Activated gamma-delta T cell treated with Interleukin-2 at 50 U/mL for 16 hours (primary cell): ENCODE measurements around the gene AGAP6.
"Not testable (repeated sequence)": the region's sequence is repeated elsewhere in the genome, so short reads cannot be mapped to it uniquely, and the experiment has no call there.

Experiments
- DNase-seq: peaks from one replicate; pipeline ENCODE4 v3.0.0-alpha.2; 2020

The AGAP6 gene

DNA sequence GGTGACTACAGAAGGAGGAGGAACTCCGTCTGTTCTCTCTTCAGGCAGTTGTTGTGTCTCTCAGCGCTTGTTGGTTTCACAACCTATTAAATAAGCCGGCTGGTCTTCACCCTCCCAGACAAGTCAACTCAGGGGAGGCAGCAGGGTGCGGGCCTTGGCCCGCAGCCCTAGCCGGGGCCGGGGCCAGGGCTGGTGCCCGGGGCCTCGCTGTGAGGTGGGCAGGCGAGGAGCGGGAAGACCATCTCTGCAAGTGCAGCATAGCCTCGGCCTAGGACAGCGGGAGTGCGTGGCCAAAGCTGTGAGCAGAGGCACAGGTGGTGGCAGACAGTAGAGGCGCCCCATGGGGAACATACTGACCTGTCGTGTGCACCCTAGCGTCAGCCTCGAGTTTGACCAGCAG, at the start of gene AGAP6:
TSS of gene AGAP6 (plus strand) at position 31 of the 400 bp plus-strand sequence. CDS start at position 341, 310 bp downstream.
- not testable (repeated sequence) for DNase-seq

DNA sequence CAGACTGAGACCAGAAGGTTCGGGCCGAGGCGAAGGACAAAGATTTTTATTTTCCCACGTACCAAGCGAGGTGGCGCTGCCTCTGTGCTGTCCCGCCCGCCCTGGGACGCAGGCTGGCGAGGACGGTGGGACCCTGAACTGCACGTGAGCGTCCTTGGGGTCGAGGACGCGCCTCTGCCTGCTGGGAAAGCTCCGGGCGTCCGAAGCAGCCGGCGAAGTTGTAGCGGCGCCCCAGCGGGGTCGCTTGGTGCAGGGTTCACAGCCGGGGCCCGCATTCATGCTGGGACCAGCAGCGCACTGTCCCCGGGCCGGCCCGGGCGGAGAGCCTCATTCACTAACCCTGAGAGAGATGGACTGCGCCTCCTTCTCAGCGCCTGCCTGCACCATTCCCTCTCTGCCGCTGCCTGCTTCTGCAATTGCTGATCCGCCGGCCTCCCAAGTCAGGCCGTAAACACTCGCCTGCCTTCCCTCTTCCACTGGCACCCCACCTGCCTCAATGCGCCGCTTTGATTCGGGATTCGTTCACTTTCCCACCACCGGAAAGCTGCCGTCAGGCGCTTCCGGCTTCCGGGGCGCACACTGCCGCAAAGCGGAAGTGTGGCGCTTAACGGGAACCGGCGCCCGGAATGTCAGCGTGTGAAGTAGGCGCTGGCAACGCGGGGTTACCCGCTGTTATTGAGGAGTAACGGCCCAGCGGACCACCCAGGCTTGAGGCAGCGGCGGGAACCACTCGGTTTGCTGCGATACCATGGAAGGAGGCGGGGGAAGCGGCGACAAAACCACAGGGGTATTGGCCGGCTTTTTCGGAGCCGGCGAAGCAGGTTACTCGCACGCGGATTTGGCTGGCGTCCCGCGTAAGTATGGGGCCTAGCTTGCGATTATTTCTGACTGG, 46.5 kb upstream of the AGAP6 start, which contains the start of the genes PARG and TIMM23B:
TSS of gene PARG (minus strand) at position 581 of the 892 bp plus-strand sequence. CDS start at position 279, 302 bp downstream.
TSS of gene TIMM23B (plus strand) at position 607 of the 892 bp plus-strand sequence. CDS start at position 749, 142 bp downstream.
- peak; percentile 69 for DNase-seq

DNA sequence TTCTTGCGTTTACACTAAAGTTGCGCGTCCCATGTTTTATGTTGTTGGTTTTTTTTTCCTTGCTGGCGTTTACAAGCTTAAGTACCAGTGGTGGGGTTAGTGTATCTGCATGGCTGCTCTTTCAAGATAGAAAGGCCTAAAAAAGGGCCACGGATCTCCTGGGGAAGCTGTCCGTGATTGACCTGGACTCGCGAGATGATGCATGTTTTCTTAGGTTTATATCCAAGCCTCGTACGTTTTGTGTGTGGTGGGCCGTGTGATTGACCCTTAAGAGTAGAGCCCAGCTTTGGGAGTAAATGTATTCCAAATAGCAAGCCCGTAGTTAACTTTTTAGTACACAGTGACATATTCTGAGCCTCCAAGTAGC, 45.9 kb upstream of the AGAP6 start:
- DNase-seq = not testable (repeated sequence)

DNA sequence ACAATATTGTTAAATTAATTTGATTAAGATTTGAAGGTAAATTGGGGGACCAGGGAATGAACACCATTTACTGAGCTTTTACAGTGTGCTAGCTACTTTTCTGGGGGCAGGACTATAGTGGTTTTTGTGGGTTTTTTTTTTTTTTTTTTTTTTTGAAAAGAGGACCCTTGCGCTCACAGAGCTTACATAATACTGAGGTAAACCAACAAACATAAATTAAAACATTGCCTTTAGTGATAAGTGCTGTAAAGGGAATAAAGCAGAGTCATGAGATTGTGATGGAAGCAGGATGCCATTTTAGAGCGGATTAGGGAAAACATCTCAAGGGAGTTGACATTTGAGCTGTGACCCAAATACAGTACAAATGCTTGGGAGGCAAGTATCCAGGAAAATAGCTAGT, 44.6 kb upstream of the AGAP6 start:
- DNase-seq = not testable (repeated sequence)

DNA sequence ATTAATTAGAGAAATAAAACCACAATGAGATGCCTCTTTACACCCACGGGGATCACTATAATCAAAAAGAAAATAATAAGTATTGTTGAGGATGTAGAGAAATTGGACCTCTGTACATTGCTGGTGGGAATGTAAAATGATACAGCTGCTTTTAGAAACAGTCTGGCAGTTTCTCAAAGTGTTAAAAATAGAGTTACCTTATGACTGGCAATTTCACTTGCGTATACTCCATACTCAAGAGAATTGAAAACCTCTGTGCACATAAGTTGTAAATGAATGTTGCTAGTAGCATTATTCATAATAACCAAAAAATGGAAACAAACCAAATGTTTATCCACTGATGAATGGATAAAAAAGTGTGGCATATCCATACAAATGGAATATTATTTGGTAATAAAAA, 40.1 kb upstream of the AGAP6 start:
- DNase-seq = not testable (repeated sequence)

DNA sequence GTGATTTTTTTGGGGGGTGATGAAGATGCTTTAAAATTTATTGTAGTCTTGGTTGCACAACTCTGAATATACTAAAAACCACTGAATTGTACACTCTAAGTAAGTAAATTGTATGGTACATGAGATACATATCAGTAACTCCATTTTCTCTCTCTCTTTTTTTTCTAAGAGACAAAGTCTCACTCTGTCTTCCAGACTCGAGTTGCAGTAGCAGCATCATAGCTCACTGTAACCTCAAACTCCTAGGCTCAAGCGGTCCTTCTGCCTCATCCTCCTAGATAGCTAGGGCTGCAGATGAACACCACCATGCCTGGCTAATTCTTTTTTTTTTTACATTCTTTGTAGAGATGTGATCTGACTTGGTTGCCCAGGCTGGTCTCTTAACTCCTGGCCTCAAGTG, 39.5 kb upstream of the AGAP6 start:
- not testable (repeated sequence) for DNase-seq

DNA sequence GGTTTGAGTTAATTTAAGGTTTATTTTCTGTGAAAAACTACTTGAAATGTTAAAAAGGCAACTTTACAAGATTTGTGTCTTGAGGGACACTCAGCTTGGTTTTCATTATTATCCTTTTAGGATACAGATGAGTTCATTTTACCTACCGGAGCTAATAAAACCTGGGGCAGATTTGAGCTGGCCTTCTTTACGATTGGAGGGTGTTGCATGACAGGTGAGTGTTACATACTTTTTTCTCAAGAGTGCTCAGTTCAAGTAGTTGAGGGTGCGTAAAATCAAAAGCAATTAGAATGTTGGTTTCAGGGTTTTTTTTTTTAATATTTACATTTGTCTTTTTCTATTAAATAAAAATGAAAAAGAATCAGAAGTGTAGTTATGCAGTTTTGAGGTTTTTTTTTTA, 36.2 kb upstream of the AGAP6 start:
- DNase-seq = not testable (repeated sequence)

DNA sequence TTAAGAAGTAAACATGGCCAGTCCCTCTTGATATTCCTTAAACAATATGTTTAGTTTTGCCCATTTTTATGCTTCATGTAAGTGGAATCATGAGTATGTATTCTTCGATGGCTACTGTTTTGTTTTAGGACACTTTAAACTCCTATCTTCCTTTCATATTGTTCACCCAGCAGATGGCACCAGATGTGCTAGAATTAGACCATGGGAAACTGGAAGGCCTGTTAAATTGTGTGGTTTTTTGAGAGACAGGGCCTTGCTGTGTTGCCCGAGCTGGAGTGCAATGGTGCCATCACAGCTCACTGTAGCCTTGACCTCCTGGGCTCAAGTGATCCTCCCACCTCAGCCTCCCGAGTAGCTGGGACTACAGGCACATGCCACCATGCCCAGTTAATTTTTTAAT, 35.1 kb upstream of the AGAP6 start:
- DNase-seq = not testable (repeated sequence)

DNA sequence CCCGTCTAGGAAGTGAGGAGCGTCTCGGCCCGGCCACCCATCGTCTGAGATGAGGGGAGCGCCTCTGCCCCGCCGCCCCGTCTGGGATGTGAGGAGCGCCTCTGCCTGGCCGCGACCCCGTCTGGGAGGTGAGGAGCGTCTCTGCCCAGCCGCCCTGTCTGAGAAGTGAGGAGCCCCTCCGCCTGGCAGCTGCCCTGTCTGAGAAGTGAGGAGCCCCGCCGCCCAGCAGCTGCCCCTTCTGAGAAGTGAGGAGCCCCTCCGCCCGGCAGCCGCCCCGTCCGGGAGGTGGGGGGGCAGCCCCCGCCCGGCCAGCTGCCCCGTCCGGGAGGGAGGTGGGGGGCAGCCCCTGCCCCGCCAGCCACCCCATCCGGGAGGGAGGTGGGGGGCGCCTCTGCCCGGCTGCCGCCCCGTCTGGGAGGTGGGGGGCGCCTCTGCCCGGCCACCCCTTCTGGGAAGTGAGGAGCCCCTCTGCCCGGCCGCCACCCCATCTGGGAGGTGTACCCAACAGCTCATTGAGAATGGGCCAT, 17.8 kb upstream of the AGAP6 start:
- DNase-seq = not testable (repeated sequence)

DNA sequence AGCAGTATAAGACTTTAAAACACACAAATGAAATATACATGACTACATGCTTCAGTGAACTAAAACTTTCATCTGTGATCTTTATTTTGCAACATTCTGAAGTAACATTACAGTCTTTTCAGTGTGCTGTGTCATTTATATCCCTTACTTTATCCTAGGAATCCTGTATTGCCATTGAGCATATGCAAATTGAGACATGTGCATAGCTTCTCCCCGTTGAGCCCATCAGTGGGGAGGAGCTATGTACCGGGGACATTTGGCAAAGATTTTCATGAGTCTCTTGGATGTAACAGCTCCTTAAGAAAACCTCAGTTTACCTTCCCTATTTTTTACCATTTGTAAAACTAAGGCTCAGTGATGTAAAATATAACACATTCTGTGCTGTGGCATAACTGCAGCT, 16.7 kb upstream of the AGAP6 start:
- DNase-seq = not testable (repeated sequence)

DNA sequence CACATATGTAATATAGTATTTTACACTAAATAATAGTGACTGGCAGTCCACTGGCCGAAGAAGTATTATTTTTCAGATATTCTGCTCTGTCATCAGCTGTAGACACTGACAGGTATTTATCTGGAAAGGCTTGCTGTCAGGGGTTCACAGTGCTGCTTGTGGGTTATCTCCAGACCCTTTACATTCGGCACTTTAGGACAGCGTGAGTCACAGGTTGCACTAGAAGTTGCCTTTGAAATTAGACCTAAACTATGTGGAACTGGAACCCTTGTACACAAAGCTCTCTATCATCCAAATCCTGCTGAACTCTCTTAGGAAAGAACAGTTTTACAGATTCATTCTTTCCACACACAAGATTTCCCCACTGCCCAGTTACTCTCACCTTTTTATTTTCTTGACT, 16.1 kb upstream of the AGAP6 start:
- DNase-seq = not testable (repeated sequence)

DNA sequence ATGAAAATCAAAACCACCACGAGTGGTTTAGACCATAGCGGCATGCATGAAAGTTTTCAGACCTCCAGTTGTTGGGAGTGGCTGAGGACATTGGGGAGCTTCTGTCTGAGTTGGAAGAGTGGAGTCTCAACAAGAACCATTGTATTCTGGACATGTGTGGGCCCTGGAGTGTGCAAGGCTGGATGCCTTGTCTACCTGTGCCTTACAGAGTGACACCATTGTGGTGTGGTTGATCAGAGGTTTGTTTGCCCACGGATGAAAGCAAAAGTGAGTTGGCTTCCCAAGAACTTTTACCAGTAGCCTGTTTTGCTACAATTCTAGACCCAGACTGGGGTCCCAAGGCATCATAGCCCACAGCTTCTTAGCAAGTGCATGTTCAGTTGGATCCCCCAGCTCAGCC, 10.4 kb upstream of the AGAP6 start:
- not testable (repeated sequence) for DNase-seq

DNA sequence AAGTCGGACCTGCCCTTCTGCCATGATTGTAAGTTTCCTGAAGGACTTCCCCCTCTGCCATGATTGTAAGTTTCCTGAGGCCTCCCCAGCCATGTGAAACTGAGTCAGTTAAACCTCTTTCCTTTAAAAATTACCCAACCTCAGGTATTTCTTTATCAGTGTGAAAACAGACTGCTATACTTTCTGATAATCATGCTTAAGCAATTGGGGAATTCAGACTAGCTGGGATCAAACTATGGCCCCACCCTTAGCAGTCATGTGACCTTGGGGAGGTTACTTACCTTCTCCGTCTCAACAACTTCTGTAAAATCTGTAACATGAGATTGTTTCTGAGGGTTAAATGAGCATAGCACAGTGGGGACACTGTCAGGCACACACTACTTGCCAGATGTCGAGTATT, 999 bp upstream of the AGAP6 start:
- DNase-seq = not testable (repeated sequence)

DNA sequence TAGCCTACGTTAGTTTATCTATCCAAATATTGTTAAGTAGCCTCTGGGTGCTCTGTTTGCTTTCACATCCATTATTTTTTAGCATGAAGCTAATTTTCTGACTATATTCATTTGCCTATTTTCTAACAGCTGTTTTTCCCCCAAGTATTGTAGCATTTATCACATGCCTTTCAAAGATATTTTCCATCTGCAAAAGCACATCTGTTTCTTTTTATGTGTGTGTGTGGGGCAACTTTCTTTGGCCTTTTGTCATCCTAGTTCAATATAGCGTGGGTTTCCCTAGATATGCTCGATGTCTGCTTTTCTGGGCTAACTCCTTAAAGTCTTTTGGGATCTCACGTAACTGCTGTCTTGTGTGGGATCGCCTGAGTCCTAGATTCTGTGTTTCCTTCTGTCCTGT, 7.1 kb downstream of the AGAP6 start:
- DNase-seq = not testable (repeated sequence)

DNA sequence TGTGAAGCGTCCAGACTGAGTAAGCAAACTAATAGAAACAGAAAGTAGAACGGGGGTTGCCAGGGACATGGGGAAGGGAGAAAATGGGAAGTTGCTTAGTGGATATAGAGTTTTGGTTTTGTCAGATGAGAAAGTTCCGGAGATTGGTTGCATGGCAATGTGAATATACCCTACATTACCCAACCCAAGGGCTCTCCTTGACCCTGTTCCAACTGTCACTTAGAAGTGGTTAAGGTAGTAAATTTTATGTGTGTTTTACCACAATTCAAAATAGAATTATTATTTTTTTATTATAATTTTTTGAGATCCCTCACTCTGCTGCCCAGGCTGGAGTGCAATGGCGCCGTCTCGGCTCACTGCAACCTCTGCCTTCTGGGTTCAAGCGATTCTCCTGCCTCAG, 25.8 kb downstream of the AGAP6 start:
- not testable (repeated sequence) for DNase-seq

DNA sequence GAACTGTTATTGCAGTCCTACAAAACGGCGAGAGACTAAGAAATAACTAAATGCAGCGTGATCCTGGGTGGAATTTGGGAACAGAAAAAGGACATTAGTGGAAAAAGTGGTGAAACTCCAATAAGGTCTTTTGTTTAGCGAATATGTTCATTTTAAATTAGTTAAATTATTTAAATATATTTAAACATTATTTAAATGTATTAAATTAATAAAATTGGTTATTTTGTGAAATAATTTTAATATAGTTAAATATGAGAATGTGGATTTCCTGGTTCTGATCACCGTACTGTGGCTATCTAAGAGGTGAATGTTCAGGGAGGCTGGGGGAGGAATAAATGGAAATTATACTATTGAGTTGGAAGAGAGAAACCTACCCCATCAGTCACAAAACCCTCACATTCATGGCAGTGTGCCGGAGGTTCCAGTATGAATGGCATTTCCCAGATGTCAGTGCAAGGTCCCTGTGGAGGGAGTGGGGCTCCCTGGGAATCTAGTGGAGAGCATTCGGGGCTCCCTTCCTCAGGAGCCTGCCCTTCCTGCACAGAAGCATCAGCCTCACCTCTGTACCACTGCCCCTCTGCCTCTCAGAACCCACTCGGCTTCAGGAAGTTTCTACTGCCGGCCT, 27.5 kb downstream of the AGAP6 start:
- not testable (repeated sequence) for DNase-seq

DNA sequence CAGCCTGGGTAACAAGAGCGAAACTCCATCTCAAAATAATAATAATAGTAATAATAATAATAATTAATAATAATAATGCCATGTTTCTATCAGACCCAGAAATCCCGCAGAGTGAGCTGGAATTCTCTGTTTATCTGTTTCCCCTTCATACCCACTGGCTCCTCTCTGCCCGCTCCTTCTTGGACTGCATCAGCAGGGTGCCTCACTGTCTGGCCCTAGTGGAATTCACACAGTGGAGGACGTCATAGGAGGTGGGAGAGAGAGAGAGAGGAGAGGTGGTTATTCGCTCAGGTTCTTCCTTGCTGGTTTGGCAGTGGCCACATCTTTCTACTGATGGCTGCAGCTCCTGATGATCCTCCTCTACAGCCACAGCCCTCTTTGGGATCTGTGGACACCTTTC, 28.7 kb downstream of the AGAP6 start:
- DNase-seq = not testable (repeated sequence)

DNA sequence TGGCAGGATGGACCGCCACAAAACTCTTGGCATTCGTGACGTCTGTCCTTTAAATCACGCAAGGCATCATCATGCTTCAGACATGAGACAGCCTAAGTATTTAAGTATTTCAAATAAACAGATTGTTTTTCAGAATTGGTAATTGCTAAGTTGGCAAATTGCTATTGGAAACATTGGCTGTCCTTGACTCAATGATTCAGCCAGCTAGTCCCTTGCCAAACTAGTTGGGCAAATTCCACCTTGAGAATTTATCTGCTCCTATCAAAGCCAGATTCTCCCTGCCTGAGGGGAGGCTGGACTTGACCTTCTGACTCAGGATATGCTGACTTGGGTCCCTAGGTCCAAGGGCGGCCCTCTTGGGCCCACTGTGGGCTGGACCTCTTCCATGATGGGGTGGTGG, 29.4 kb downstream of the AGAP6 start:
- not testable (repeated sequence) for DNase-seq

DNA sequence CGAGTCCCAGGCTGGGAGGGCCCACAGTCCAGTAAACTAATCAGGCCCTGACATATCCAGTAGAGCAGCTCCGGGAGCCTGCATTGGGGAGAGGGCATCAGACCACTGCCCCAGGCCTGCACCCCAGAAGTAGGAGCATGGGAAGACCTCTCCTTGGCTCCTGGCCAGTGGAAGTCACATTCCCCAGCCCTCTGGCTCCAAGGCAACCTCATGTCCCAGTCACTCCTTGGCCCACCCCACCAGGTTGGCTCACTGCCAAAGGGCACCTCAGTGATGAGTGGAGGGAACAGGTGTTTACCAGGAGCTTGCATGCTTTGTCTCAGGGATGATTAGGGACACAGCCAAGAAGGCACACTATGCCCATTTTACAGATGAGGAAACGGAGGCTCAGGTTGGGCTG, 31.1 kb downstream of the AGAP6 start:
- not testable (repeated sequence) for DNase-seq

DNA sequence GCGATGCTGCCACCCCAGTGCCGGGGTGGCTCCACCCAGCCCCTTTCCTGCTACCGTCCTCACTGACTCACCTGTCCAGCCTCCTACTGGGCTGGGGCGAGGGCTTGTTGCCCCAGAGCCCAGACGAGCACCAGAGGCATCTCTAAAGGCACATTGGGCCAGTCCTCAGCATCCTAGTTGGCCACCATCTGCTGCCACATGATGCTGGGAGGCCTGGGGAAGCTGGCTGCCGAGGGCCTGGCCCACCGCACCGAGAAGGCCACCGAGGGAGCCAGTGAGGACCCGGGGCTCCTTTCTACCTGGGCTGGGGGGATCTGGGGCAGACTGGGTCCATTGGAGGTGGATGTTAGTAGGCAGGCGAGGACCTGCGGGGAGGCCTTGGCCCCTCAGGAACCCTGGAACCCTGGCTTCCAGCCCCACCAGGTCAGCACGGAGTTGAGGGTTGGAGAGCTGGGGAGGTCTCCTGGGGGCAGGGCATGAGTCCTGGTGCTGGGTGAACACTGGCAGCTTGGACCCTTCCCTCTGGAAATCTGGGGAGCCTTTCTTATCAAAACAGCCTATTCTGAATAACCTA, 32.3 kb downstream of the AGAP6 start:
- not testable (repeated sequence) for DNase-seq

DNA sequence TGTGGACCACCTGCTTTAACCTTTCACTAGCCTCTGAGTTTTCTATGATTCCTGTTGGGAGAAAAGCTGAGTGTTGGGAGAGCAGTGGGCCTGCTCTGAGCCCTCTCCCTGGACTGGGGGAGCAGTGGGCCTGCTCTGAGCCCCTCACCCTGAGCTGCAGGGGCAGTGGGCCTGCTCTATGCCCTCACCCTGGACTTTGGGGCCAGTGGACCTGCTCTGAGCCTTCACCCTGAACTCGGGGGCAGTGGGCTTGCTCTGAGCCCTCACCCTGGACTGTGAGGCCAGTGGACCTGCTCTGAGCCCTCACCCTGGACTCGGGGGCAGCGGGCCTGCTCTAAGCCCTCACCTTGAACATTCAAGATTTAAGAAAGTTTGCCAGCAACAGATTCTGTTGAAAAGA, 33.4 kb downstream of the AGAP6 start:
- DNase-seq = no peak

DNA sequence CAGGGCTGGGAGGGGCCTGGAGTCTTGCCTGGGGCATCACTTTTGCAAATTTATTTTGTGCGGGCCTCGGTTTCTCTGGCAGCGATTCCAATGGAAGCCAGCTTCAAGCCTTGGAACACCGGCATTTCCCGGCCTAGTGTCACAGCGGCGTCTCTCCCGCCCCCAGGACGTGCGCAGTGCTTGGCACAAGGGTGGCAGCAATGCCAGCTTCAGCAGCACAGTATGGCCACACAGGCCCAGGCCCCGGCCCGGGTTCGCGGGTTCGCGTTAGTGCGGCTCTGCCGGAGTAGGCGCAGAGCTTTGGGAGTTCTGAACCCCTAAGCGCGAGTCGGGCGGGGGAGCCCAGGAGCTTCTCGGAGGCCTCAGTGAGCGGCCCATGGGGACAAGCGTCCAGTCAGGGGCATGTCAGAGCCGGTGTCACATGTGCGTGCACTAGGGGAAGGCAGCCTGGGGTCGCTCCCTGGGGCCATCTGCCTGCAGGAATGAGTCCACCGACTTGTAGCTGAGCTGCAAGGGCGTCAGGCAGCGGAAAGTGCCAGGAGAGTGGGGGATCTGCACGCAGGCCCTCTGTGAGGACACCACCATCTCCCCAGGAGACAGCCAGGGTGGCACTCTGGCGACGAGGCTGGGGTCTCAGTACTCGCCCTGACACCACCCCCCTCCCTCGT, 36.6 kb downstream of the AGAP6 start:
- not testable (repeated sequence) for DNase-seq

DNA sequence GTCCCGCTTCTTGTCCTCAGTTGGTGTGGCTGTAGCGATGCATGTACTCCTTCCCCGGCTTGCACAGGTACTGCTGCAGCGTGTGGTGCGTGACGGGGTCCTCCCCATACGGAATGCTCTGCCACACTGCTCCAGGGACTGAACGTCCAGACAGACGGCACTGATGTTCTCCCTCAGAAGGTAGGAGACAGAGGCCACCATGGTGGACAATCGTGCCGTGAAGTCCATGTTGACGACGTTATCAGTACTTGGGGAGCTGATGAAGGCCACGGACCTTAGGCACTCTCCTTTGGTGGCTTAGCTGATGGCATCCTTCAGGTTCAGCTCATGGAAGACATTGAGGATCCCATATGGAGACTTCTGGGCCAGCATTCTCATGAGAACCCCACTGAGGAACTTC, 37.4 kb downstream of the AGAP6 start:
- DNase-seq = no peak
